H1 (cell line): Measurements from ENCODE around the gene SHMT2. TPM values are rescaled to one million over a fixed set of nuclear protein-coding genes. Genes with fewer than 3 reads are reported as not detected.

Experiments used
- CTCF ChIA-PET: fragments of 300-600 bp; sonication (Branson Sonifier 250); formaldehyde crosslinking; loops from one replicate; lab custom pipeline; 2021; ENCODE audit not compliant: partially characterized antibody; lab: Charles Lee
- POLR2A ChIA-PET: fragments of 300-600 bp; sonication (Branson Sonifier 250); formaldehyde crosslinking; loops from one replicate; lab custom pipeline; 2021; ENCODE audit warnings: inconsistent platforms; ENCODE audit not compliant: partially characterized antibody; lab: Charles Lee
- DNase-seq, 2 experiments: peaks; one replicate each; pipeline versions ENCODE4 v3.0.0 to v3.0.0-alpha.2; 2010 to 2022; ENCODE audit warnings: low spot score in 2 of 2, low read depth in 1 of 2, mixed read lengths in 1 of 2
- FAIRE-seq: peaks from 2 replicates; lab custom pipeline; 2011; peaks lifted over from hg19 to GRCh38; lab: Jason Lieb, UNC
- H2AFZ ChIP-seq: 2 replicates; pipeline ENCODE4 v1.8.1; 2012; ENCODE audit warnings: low read length, inconsistent platforms
- H2AK5ac ChIP-seq: 2 replicates; pipeline ENCODE4 v1.6.1; 2013; ENCODE audit warnings: low read depth, low read length
- H2BK120ac ChIP-seq: replicated peaks from 2 replicates; pipeline ENCODE3; 2013; ENCODE audit warnings: low read depth, low read length, inconsistent platforms
- H2BK12ac ChIP-seq: 2 replicates; pipeline ENCODE4 v1.6.1; 2013; ENCODE audit warnings: low read depth, low read length
- H2BK15ac ChIP-seq: 2 replicates; pipeline ENCODE4 v1.6.1; 2013; ENCODE audit warnings: low read length
- H2BK20ac ChIP-seq: 2 replicates; pipeline ENCODE4 v1.6.1; 2013; ENCODE audit warnings: low read length
- H2BK5ac ChIP-seq: 2 replicates; pipeline ENCODE4 v1.6.1; 2013; ENCODE audit warnings: low read depth, low read length
- H3K14ac ChIP-seq: 2 replicates; pipeline ENCODE4 v1.6.1; 2013; ENCODE audit warnings: inconsistent platforms; ENCODE audit not compliant: insufficient read length
- H3K18ac ChIP-seq: 2 replicates; pipeline ENCODE4 v1.6.1; 2013; ENCODE audit warnings: low read length; ENCODE audit errors: extremely low read depth
- H3K23ac ChIP-seq: 2 replicates; pipeline ENCODE4 v1.6.1; 2013; ENCODE audit warnings: inconsistent platforms; ENCODE audit not compliant: insufficient read length
- H3K23me2 ChIP-seq: 2 replicates; pipeline ENCODE4 v1.6.1; 2013; ENCODE audit warnings: low read depth, low read length
- H3K27ac ChIP-seq: 2 replicates; pipeline ENCODE4 v1.6.1; 2011; ENCODE audit warnings: low read depth, low read length, inconsistent platforms
- H3K27me3 ChIP-seq, 4 experiments: replicated peaks in 1 of 4; 1 replicate in 1 of 4; 2 replicates in 3 of 4; pipeline versions ENCODE4 v1.6.1 to v1.8.1; 2011 to 2013; ENCODE audit warnings: low read length in 3 of 4, mild to moderate bottlenecking in 3 of 4, inconsistent platforms in 2 of 4, mixed read lengths in 2 of 4, moderate library complexity in 1 of 4; ENCODE audit not compliant: control insufficient read depth in 3 of 4, insufficient read depth in 3 of 4; ENCODE audit errors: extremely low read depth in 1 of 4
- H3K36me3 ChIP-seq, 4 experiments: 2 replicates each; pipeline versions ENCODE4 v1.6.1 to v1.8.1; 2011 to 2013; ENCODE audit warnings: mild to moderate bottlenecking in 4 of 4, low read length in 3 of 4, moderate library complexity in 2 of 4, control low read depth in 1 of 4, inconsistent platforms in 1 of 4; ENCODE audit not compliant: insufficient read depth in 4 of 4, control insufficient read depth in 2 of 4
- H3K4ac ChIP-seq: replicated peaks from 2 replicates; pipeline ENCODE3; 2013; ENCODE audit warnings: low read length, low read depth, mixed read lengths, inconsistent platforms; ENCODE audit not compliant: insufficient read length
- H3K4me1 ChIP-seq, 4 experiments: replicated peaks in 1 of 4; 1 replicate in 1 of 4; 2 replicates in 3 of 4; pipeline versions ENCODE4 v1.6.1 to v1.8.1; 2011 to 2013; ENCODE audit warnings: low read length in 3 of 4, inconsistent platforms in 2 of 4, mixed read lengths in 1 of 4; ENCODE audit not compliant: insufficient read depth in 4 of 4, control insufficient read depth in 3 of 4
- H3K4me2 ChIP-seq, 2 experiments: 2 replicates each; pipeline versions ENCODE4 v1.6.1 to v1.8.1; 2011 to 2013; ENCODE audit warnings: low read depth in 2 of 2, low read length in 2 of 2, control low read depth in 1 of 2, inconsistent platforms in 1 of 2, mild to moderate bottlenecking in 1 of 2; ENCODE audit not compliant: insufficient read depth in 1 of 2
- H3K4me3 ChIP-seq, 4 experiments: fragments of 200-600, 300-600 bp in 1 of 4; sonication (generic), shearing (Covaris generic), sonication (Bioruptor Twin) in 1 of 4; 2 replicates each; pipeline versions ENCODE4 v1.5.1 to v1.8.1; 2011 to 2016; ENCODE audit warnings: low read length in 4 of 4, low read depth in 3 of 4, control low read depth in 2 of 4, inconsistent platforms in 2 of 4, mild to moderate bottlenecking in 2 of 4, mixed read lengths in 1 of 4, moderate library complexity in 1 of 4; ENCODE audit not compliant: insufficient read depth in 2 of 4; ENCODE audit errors: extremely low read depth in 1 of 4
- H3K56ac ChIP-seq: replicated peaks from 2 replicates; pipeline ENCODE3; 2013; ENCODE audit warnings: low read depth, mild to moderate bottlenecking, mixed read lengths, low read length, inconsistent platforms; ENCODE audit not compliant: insufficient read length
- H3K79me1 ChIP-seq: 2 replicates; pipeline ENCODE4 v1.6.1; 2013; ENCODE audit warnings: low read depth, low read length, control low read depth
- H3K79me2 ChIP-seq, 2 experiments: 2 replicates each; pipeline versions ENCODE4 v1.6.1 to v1.8.1; 2012 to 2013; ENCODE audit warnings: low read length in 2 of 2, mild to moderate bottlenecking in 2 of 2, inconsistent platforms in 1 of 2; ENCODE audit not compliant: insufficient read depth in 2 of 2, control insufficient read depth in 1 of 2
- H3K9ac ChIP-seq, 4 experiments: replicated peaks in 1 of 4; 1 replicate in 1 of 4; 2 replicates in 3 of 4; pipeline versions ENCODE4 v1.6.1 to v1.8.1; 2011 to 2013; ENCODE audit warnings: low read depth in 3 of 4, low read length in 3 of 4, control low read depth in 2 of 4, mild to moderate bottlenecking in 2 of 4, moderate library complexity in 2 of 4, inconsistent platforms in 1 of 4; ENCODE audit errors: extremely low read depth in 1 of 4
- H3K9me3 ChIP-seq, 2 experiments: 2 replicates each; pipeline versions ENCODE4 v1.6.1 to v1.8.1; 2012 to 2013; ENCODE audit warnings: mild to moderate bottlenecking in 2 of 2, moderate library complexity in 2 of 2, control low read depth in 1 of 2, inconsistent platforms in 1 of 2, low read depth in 1 of 2, low read length in 1 of 2, mixed read lengths in 1 of 2; ENCODE audit not compliant: insufficient read depth in 2 of 2
- H4K20me1 ChIP-seq, 2 experiments: replicated peaks in 1 of 2; 2 replicates each; pipeline versions ENCODE3 to v1.8.1; 2011 to 2013; ENCODE audit warnings: inconsistent platforms in 2 of 2, low read length in 2 of 2, mild to moderate bottlenecking in 1 of 2; ENCODE audit not compliant: insufficient read depth in 2 of 2, control insufficient read depth in 1 of 2
- H4K5ac ChIP-seq: 2 replicates; pipeline ENCODE4 v1.6.1; 2013; ENCODE audit warnings: low read length, low read depth, mixed read lengths, inconsistent platforms; ENCODE audit not compliant: insufficient read length
- H4K8ac ChIP-seq: 2 replicates; pipeline ENCODE4 v1.8.0; 2013; ENCODE audit warnings: mild to moderate bottlenecking, moderate library complexity, low read length, inconsistent platforms; ENCODE audit not compliant: insufficient read depth; ENCODE audit errors: extremely low read depth
- H4K91ac ChIP-seq: replicated peaks from 2 replicates; pipeline ENCODE3; 2013; ENCODE audit warnings: low read length, mixed read lengths, inconsistent platforms; ENCODE audit not compliant: insufficient read length
- CTBP2 ChIP-seq: IDR thresholded peaks from 2 replicates; pipeline ENCODE4 v1.7.0; 2011; ENCODE audit warnings: borderline replicate concordance, mild to moderate bottlenecking, moderate library complexity, mixed read lengths, low read length; ENCODE audit not compliant: insufficient read depth, insufficient read length
- CTCF ChIP-seq, 3 experiments: IDR thresholded peaks; 1 replicate in 2 of 3; 2 replicates in 1 of 3; pipeline versions ENCODE4 v1.5.1 to v1.6.1; 2011; ENCODE audit warnings: low read length in 3 of 3, mild to moderate bottlenecking in 3 of 3, inconsistent platforms in 2 of 3, low read depth in 1 of 3, moderate library complexity in 1 of 3; ENCODE audit not compliant: insufficient read depth in 1 of 3; ENCODE audit errors: control extremely low read depth in 1 of 3
- EGR1 ChIP-seq: IDR thresholded peaks from 2 replicates; pipeline ENCODE4 v1.6.1; 2011; ENCODE audit warnings: low read depth, low read length, borderline replicate concordance
- EZH2 ChIP-seq: fragments of 200-600 bp; sonication (generic); IDR thresholded peaks from 2 replicates; pipeline ENCODE4 v1.7.1; 2012; ENCODE audit warnings: low read depth, mild to moderate bottlenecking, moderate library complexity, low read length, inconsistent platforms; ENCODE audit not compliant: severe bottlenecking
- KDM1A ChIP-seq: fragments of 200-600, 300-600 bp; sonication (generic); IDR thresholded peaks from 2 replicates; pipeline ENCODE4 v1.7.1; 2016; ENCODE audit warnings: mild to moderate bottlenecking, low read length, borderline replicate concordance
- MAX ChIP-seq: IDR thresholded peaks from 2 replicates; pipeline ENCODE4 v1.6.1; 2012; ENCODE audit warnings: inconsistent platforms
- POU5F1 ChIP-seq: IDR thresholded peaks from 2 replicates; pipeline ENCODE4 v1.6.1; 2011; ENCODE audit warnings: low read depth, mild to moderate bottlenecking, low read length, moderate library complexity
- RXRA ChIP-seq: IDR thresholded peaks from 2 replicates; pipeline ENCODE4 v1.6.1; 2011; ENCODE audit warnings: low read depth, mild to moderate bottlenecking, low read length, moderate library complexity; ENCODE audit not compliant: insufficient read depth
- SAP30 ChIP-seq: fragments of 300-600 bp; sonication (generic); IDR thresholded peaks from 2 replicates; pipeline ENCODE4 v1.7.1; 2012; ENCODE audit warnings: low read length, moderate library complexity, mild to moderate bottlenecking, inconsistent platforms; ENCODE audit not compliant: insufficient read depth, insufficient replicate concordance
- TAF7 ChIP-seq: optimal IDR thresholded peaks from 2 replicates; pipeline ENCODE3; 2011; ENCODE audit warnings: low read depth, mild to moderate bottlenecking, inconsistent platforms, low read length, moderate library complexity, borderline replicate concordance
- WGBS, 2 experiments: shearing (Covaris generic) in 1 of 2; methylation state at CpG; one replicate each; pipeline versions ENCODE4 v1.1.6 to v1.1.7; 2013 to 2015; ENCODE audit warnings: low lambda C conversion rate in 2 of 2, mixed read lengths in 2 of 2, inconsistent platforms in 1 of 2, low coverage in 1 of 2, missing lambda C conversion rate in 1 of 2; ENCODE audit not compliant: insufficient replicate concordance in 2 of 2, insufficient coverage in 1 of 2, insufficient read length in 1 of 2; ENCODE audit errors: extremely low coverage in 1 of 2, missing lambda C conversion rate in 1 of 2; 5-methylcytosine and 5-hydroxymethylcytosine counted together
- polyA plus RNA-seq, 7 experiments: library from polyadenylated mRNA; depleted of rRNA in 3 of 7; stranded (reverse) in 5 of 7; unstranded in 2 of 7; fragments of >200 nt in 5 of 7; fragments of 200-250 nt in 2 of 7; gene quantifications; 1 replicate in 5 of 7; 2 replicates in 1 of 7; 4 replicates in 1 of 7; pipeline versions ENCODE4 v1.2.1 to v1.2.3, GENCODE V29; 2011 to 2013; ENCODE audit warnings: missing spikeins in 2 of 7, mixed read lengths in 2 of 7
- total RNA-seq: library from RNA; stranded (reverse); fragmentation: NEBNext Ultra II Directional; extraction: Animal tissue kit (Norgen Biotek cat#: 25700); gene quantifications from 2 replicates; pipeline ENCODE4 v1.2.1, GENCODE V29; 2021

SHMT2 gene
- total and polyA plus RNA-seq, 2 of the 8 experiments (the other 6 are each of a cell fraction or from before 2014, with no cell fraction given): 274 to 520 TPM

GRCh38 chr12:57190821-57191220 lies 38.7 kb upstream of the SHMT2 start:
- no peak overlapping the region for H4K5ac ChIP-seq
- no peaks in the 10 kb centered on the region for H3K27me3 ChIP-seq
- CTCF ChIA-PET: interaction anchor here (0.9 to 20.9 kb wide), 6 partner anchors 14 to 66 kb away, joined by 3 to 389 read pairs (median 4); partner anchors contain the start of gene SHMT2
- no peak overlapping the region for H3K14ac ChIP-seq
- H2BK12ac ChIP-seq: no peak overlapping the region
- no peak overlapping the region for H2BK120ac ChIP-seq
- no peak overlapping the region for H2BK5ac ChIP-seq
- H2BK20ac ChIP-seq: no peak overlapping the region
- H3K18ac ChIP-seq: no peak overlapping the region
- H3K4me2 ChIP-seq: no peak overlapping the region
- no peaks in the 10 kb centered on the region for H3K79me1 ChIP-seq
- H3K4me1 ChIP-seq: no peaks in the 10 kb centered on the region; a peak in 1 of 7 replicates
- WGBS, 2 experiments: 95% methylated on average over 20 of the region's 23 CpGs; no CpG with 5 or more reads in 1 of the 2 experiments
- H3K27ac ChIP-seq: no peak overlapping the region
- no peaks in the 10 kb centered on the region for H3K79me2 ChIP-seq
- no peak overlapping the region; the same call in 1 of the 2 replicates for H4K8ac ChIP-seq
- FAIRE-seq (no peak), DNase-seq (no peak)
- no peak overlapping the region for H3K56ac ChIP-seq
- no peak overlapping the region for H3K9ac ChIP-seq
- H2BK15ac ChIP-seq: no peak overlapping the region
- no peak overlapping the region for H2AK5ac ChIP-seq
- H3K23me2 ChIP-seq: peaks cover 7% of the 10 kb centered on the region; the same call in 1 of the 2 replicates
- POLR2A ChIA-PET: interaction anchor here (0.9 to 11.0 kb wide), 14 partner anchors 10 to 101 kb away, joined by 3 to 91 read pairs (median 4); partner anchors contain the start of gene LRP1
- H3K4me3 ChIP-seq: no peak overlapping the region
- no peak overlapping the region for H4K91ac ChIP-seq
- H2AFZ ChIP-seq: no peak overlapping the region
- H3K4ac ChIP-seq: no peak overlapping the region
- peaks cover 5 to 29% of the 10 kb centered on the region in 2 experiments for H4K20me1 ChIP-seq
- peaks cover 58 to 96% (median 88%) of the 10 kb centered on the region in 4 experiments for H3K36me3 ChIP-seq
- no peak overlapping the region for H3K23ac ChIP-seq
- no peaks in the 10 kb centered on the region for H3K9me3 ChIP-seq
- TF ChIP-seq RXRA (no peak), POU5F1 (no peak), MAX (no peak), SAP30 (no peak), KDM1A (no peak), CTCF (IDR thresholded peaks at IDR 0.05; ENCODE audit: control extremely low read depth in 1 of 3, insufficient read depth in 1 of 3, low read depth in 1 of 3, low read length in 3 of 3) (no peak), EGR1 (no peak), EZH2 (no peak), CTBP2 (no peak), TAF7 (no peak)
